ENCODE data around the gene NAP1L4. TPM values are rescaled to one million over a fixed set of nuclear protein-coding genes. Genes with fewer than 3 reads are reported as not detected.

Gene NAP1L4
- total RNA-seq, 1 experiment from 2014 or later, result 184 TPM

DNA sequence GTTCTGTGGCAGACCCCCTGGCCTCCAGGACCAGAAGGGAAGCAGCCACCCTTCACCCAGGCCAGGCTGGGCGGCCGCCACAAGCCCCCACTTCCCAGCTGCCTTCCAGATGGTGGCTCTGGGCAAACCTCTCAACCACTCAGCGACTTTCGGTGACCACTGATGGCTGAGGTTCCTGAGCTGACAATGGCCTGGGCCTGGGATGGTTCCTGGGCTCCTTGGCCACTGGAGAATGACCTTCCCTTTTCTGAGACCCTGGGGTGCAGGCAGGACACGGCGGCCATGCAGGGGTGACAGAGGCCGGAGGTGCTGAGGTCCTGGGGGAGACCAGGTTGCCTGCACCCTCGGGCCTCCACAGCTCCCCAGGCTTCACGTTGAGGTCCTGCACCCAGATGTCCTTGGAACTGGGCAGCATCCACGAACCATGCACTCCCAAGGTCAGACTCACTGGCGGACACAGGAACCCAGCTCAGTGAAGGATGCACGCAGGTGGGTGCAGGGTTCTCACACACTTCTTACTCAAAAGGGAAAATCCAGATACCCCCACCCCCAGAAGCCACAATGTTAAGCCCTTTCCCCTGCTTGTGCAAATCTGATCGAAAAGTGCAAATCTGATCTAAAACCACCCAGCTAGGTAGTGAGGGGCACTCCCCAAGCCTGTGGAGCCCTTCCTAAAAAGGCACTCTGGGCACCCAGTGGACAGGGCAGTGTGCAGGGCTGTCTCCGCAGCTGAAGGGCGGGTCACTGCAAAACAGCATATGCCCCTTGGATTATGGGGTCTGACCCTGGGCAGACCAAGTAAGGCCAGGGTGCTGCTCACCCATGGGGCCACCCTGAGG lies 49.0 kb downstream of the NAP1L4 start:
- Histone ChIP-seq H3K4me3 (ENCODE audit: low read depth, low read length, poor library complexity, severe bottlenecking) (no peak overlapping the region), H3K9me3 (ENCODE audit: low read depth, low read length, poor library complexity, severe bottlenecking) (peaks cover 6% of the 10 kb centered on the region), H3K4me1 (ENCODE audit: insufficient read depth, low read length, poor library complexity, severe bottlenecking) (peaks cover 22% of the 10 kb centered on the region), H3K36me3 (ENCODE audit: insufficient read depth, low read length, poor library complexity, severe bottlenecking) (peaks cover 16% of the 10 kb centered on the region), H3K27ac (ENCODE audit: low read depth, low read length, poor library complexity, severe bottlenecking) (no peak overlapping the region), H3K27me3 (replicated peaks; ENCODE audit: insufficient read depth, low read depth, low read length, poor library complexity) (no peaks in the 10 kb centered on the region)
- intact Hi-C loops (cut with micrococcal nuclease; ENCODE audit: unreplicated experiment), result no loop called here
- no peak for TF ChIP-seq EZH2 (IDR thresholded peaks at IDR 0.05; ENCODE audit: borderline replicate concordance, low read depth, low read length, poor library complexity, severe bottlenecking)
- TF ChIP-seq, protein P1, sequence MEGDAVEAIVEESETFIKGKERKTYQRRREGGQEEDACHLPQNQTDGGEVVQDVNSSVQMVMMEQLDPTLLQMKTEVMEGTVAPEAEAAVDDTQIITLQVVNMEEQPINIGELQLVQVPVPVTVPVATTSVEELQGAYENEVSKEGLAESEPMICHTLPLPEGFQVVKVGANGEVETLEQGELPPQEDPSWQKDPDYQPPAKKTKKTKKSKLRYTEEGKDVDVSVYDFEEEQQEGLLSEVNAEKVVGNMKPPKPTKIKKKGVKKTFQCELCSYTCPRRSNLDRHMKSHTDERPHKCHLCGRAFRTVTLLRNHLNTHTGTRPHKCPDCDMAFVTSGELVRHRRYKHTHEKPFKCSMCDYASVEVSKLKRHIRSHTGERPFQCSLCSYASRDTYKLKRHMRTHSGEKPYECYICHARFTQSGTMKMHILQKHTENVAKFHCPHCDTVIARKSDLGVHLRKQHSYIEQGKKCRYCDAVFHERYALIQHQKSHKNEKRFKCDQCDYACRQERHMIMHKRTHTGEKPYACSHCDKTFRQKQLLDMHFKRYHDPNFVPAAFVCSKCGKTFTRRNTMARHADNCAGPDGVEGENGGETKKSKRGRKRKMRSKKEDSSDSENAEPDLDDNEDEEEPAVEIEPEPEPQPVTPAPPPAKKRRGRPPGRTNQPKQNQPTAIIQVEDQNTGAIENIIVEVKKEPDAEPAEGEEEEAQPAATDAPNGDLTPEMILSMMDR (conservative IDR thresholded peaks at IDR 0.05; ENCODE audit: low read depth, low read length), result no peak
- ChIA-PET CTCF (no interaction called here), POLR2A (ENCODE audit: low non-redundant PET) (no interaction called here)
- no peak for DNase-seq (ENCODE audit: low spot score)
- BruUV-seq (replicated peaks), result no TSS peak

DNA sequence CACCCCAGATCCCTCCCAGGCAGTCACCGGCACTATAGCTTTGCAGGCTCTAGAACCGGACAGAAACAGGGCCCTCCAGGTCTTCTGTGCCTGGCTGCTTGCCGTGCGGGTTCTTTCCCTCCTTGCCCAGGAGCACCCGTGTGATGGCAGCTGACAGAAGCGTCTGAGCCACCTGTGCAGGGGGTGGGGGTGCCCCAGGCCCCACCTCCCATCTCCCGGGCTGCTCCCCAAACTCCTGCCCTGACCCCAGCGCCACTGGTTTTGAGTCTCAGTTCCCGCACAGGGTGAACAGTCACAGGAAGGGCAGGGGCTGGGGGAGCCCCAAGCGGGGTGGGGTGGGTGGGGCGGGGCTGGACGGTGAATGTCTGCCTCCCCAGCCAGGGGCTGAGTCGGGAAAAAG lies 49.7 kb downstream of the NAP1L4 start:
- peaks cover 16% of the 10 kb centered on the region for H3K36me3 ChIP-seq (ENCODE audit: insufficient read depth, low read length, poor library complexity, severe bottlenecking)
- TF ChIP-seq, protein P1 (conservative IDR thresholded peaks at IDR 0.05; ENCODE audit: low read depth, low read length), result no peak
- TF ChIP-seq EZH2 (IDR thresholded peaks at IDR 0.05; ENCODE audit: borderline replicate concordance, low read depth, low read length, poor library complexity, severe bottlenecking), result no peak
- no TSS peak for BruUV-seq (replicated peaks)
- peaks cover 13% of the 10 kb centered on the region for H3K9me3 ChIP-seq (ENCODE audit: low read depth, low read length, poor library complexity, severe bottlenecking)
- ChIA-PET POLR2A (ENCODE audit: low non-redundant PET) (no interaction called here), CTCF (no interaction called here)
- no peaks in the 10 kb centered on the region for H3K27me3 ChIP-seq (replicated peaks; ENCODE audit: insufficient read depth, low read depth, low read length, poor library complexity)
- intact Hi-C loops (cut with micrococcal nuclease; ENCODE audit: unreplicated experiment), result no loop called here
- H3K27ac ChIP-seq (ENCODE audit: low read depth, low read length, poor library complexity, severe bottlenecking), result no peak overlapping the region
- peaks cover 18% of the 10 kb centered on the region for H3K4me1 ChIP-seq (ENCODE audit: insufficient read depth, low read length, poor library complexity, severe bottlenecking)
- H3K4me3 ChIP-seq (ENCODE audit: low read depth, low read length, poor library complexity, severe bottlenecking), result no peak overlapping the region
- DNase-seq (ENCODE audit: low spot score), result no peak

DNA sequence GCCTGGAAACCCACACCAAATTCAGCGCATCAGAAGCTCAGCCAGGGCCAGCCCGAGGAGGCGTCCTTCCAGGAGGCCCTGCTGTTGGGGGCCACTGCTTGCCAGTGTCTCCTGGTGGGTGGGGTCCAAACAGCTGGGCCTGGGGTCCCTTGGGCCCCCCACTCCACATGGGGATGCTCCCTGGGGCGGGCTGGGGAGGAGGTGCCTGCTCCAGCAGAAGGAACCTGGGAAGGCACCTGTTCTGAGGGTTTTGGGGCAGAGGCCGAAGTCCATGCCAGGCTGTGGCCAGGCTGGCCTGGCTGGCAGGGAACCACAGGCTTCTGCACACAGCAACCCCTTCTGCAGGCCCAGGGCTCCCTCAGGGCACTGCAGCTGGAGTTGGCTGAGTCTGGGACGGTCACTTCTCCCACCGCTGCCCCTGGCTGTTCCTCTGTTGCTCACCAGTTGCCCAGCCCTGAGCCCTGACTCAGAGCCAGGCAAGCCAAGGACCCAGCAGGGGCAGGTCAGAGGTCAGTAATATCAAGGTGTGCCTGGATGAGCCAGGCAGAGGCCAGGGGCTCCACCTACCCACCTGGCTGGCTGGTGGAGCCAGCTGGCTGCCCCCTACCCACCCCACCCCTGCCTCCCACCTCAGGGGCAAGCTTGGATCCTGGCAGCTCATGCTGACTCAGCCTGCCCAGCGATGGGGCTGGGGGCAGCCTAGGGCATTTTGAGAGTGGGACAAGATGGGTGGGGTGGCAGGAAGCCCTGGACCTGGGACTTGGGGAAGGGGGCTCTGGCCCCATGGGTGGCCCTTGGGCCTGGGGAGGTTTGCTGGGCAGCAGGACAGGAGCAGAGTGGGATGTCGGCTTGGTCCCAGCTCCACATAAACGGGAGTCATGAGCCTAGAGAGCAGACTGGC lies 51.0 kb downstream of the NAP1L4 start:
- DNase-seq (ENCODE audit: low spot score), result no peak
- no TSS peak for BruUV-seq (replicated peaks)
- H3K4me1 ChIP-seq (ENCODE audit: insufficient read depth, low read length, poor library complexity, severe bottlenecking), result peaks cover 9% of the 10 kb centered on the region
- H3K27ac ChIP-seq (ENCODE audit: low read depth, low read length, poor library complexity, severe bottlenecking), result no peak overlapping the region
- H3K4me3 ChIP-seq (ENCODE audit: low read depth, low read length, poor library complexity, severe bottlenecking), result no peak overlapping the region
- H3K9me3 ChIP-seq (ENCODE audit: low read depth, low read length, poor library complexity, severe bottlenecking), result peaks cover 14% of the 10 kb centered on the region
- CTCF ChIA-PET, result no interaction called here
- H3K27me3 ChIP-seq (replicated peaks; ENCODE audit: insufficient read depth, low read depth, low read length, poor library complexity), result no peaks in the 10 kb centered on the region
- TF ChIP-seq EZH2 (IDR thresholded peaks at IDR 0.05; ENCODE audit: borderline replicate concordance, low read depth, low read length, poor library complexity, severe bottlenecking), result no peak
- TF ChIP-seq, protein P1 (conservative IDR thresholded peaks at IDR 0.05; ENCODE audit: low read depth, low read length), result no peak
- peaks cover 16% of the 10 kb centered on the region for H3K36me3 ChIP-seq (ENCODE audit: insufficient read depth, low read length, poor library complexity, severe bottlenecking)
- intact Hi-C loops (cut with micrococcal nuclease; ENCODE audit: unreplicated experiment), result no loop called here
- POLR2A ChIA-PET (ENCODE audit: low non-redundant PET), result no interaction called here
